ENCODE measurements around the gene SHROOM3.

DNA sequence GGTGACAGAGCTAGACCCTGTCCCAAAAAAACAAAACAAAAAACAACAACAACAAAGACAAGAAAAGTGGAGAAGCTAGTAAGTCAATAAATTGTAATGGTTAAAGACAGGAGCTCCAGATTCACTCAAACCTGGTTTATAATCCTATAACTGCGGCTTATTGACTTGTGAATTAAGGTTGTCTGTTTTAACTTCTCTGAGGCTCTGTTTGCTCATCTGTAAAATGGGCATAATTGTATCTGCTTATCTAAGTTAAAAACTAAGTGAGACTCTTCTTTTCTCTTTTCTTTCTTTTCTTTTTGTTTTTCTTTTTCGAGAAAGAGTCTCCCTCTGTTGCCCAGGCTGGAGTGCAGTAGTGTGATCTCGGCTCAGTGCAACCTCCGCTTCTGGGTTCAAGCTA lies 378.0 kb downstream of the SHROOM3 start:
- TF ChIP-seq, protein P1, sequence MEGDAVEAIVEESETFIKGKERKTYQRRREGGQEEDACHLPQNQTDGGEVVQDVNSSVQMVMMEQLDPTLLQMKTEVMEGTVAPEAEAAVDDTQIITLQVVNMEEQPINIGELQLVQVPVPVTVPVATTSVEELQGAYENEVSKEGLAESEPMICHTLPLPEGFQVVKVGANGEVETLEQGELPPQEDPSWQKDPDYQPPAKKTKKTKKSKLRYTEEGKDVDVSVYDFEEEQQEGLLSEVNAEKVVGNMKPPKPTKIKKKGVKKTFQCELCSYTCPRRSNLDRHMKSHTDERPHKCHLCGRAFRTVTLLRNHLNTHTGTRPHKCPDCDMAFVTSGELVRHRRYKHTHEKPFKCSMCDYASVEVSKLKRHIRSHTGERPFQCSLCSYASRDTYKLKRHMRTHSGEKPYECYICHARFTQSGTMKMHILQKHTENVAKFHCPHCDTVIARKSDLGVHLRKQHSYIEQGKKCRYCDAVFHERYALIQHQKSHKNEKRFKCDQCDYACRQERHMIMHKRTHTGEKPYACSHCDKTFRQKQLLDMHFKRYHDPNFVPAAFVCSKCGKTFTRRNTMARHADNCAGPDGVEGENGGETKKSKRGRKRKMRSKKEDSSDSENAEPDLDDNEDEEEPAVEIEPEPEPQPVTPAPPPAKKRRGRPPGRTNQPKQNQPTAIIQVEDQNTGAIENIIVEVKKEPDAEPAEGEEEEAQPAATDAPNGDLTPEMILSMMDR (CRISPR knock-in tag; IDR thresholded peaks at IDR 0.05) = no peak
- no peak for TF ChIP-seq YEATS4 (CRISPR knock-in tag; IDR thresholded peaks at IDR 0.05; ENCODE audit: borderline replicate concordance)
- TF ChIP-seq POLR2G (IDR thresholded peaks at IDR 0.05; ENCODE audit: low read depth, low read length) = no peak
- no peak for TF ChIP-seq ZKSCAN5 (CRISPR knock-in tag; IDR thresholded peaks at IDR 0.05)
- no peak for TF ChIP-seq CC2D1A (CRISPR knock-in tag; IDR thresholded peaks at IDR 0.05)
- no peak for TF ChIP-seq MBNL3 (CRISPR knock-in tag; conservative IDR thresholded peaks at IDR 0.05)
- TF ChIP-seq KLF15 (CRISPR knock-in tag; IDR thresholded peaks at IDR 0.05; ENCODE audit: borderline replicate concordance) = no peak
- no peak for TF ChIP-seq HNRNPK (IDR thresholded peaks at IDR 0.05; ENCODE audit: low read depth, low read length, poor library complexity, severe bottlenecking)
- no peak for TF ChIP-seq POLR2A (IDR thresholded peaks at IDR 0.05; ENCODE audit: insufficient read depth in 1 of 2, low read depth in 2 of 2, low read length in 2 of 2)
- no peak for TF ChIP-seq POLR2AphosphoS5 (IDR thresholded peaks at IDR 0.05; ENCODE audit: low read depth, low read length)
- TF ChIP-seq SMARCE1 (IDR thresholded peaks at IDR 0.05; ENCODE audit: borderline replicate concordance) = no peak
- no peak for TF ChIP-seq ZNF138 (CRISPR knock-in tag; IDR thresholded peaks at IDR 0.05; ENCODE audit: low read depth)
- no peak for TF ChIP-seq ZNF460 (CRISPR knock-in tag; IDR thresholded peaks at IDR 0.05; ENCODE audit: borderline replicate concordance)

Data from HepG2 (cell line).